Stimulated activated CD4-positive, alpha-beta T cell treated with anti-CD3 and anti-CD28 coated beads, TNF-alpha, amount 100 ng/mL, for 24 hours (primary cell): ENCODE results near the gene JAM3.
"Not testable (repeated sequence)": the region's sequence is repeated elsewhere in the genome, so short reads cannot be mapped to it uniquely, and the experiment has no call there.

Source experiments
- DNase-seq, 3 experiments: peaks; one replicate each; pipeline ENCODE4 v3.0.0-alpha.2; 2020; ENCODE audit warnings: low read depth in 3 of 3

JAM3 gene

GRCh38 chr11:134062265-134063123 lies 6.4 kb upstream of the JAM3 start:
- DNase-seq, result no peak

DNA sequence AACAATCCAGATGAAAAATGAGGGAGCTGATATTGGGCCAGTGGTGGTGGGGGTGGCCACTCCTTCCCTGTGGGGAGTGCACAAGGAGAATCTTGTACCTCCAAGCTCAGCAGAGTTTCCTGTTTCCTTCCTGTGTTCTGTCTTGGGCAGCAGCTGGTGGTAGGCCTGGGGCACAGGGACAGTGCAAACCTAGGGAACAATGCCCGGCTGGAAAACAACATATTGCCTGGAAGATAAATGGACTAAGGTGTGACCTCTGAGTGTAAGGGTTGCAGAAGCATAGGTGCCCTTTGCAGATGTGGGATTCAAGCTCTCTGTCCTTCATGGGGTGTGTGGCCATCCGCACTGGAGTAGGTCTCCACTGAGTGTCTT lies 5.8 kb upstream of the JAM3 start:
- DNase-seq, result no peak

DNA sequence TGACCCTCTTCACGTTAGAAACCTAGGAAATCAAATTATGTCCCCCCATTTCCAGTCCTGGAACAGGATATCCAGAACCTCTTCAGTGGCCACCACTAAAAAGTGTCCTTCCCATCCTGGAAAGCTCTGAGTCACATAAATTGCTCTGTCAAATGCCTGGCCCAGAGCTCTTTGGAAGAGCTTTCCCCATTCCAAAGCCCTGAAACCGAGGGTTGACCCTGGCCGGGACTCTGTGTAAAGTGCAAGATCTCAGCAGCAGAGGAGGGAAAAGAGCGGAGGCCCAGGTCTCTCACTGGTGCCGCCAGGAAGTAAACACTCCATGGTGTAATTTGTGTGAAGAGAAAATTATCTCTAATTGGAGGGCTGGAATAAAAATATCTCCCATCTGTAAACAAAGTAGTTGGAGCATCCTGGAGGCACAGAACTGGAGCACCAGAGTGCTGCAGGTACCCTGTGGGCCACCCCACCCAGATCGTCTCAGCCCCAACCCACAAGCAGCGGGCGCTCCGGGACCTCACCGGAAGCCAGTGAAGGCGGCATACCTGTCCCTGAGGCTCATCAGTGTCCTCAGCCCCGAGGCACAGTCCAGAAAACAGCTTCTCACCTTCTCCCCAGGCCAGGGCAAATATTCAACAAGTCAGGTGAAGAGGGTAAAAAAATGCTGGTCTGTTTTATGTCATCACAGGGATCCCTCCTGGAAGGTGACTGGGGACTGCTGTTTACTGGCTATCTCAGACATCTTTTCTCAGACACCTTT lies 4.7 kb upstream of the JAM3 start:
- no peak for DNase-seq

- DNase-seq, result no peak
These were observed 3.5 kb upstream of the JAM3 start for GRCh38 chr11:134065381-134065780.

DNA sequence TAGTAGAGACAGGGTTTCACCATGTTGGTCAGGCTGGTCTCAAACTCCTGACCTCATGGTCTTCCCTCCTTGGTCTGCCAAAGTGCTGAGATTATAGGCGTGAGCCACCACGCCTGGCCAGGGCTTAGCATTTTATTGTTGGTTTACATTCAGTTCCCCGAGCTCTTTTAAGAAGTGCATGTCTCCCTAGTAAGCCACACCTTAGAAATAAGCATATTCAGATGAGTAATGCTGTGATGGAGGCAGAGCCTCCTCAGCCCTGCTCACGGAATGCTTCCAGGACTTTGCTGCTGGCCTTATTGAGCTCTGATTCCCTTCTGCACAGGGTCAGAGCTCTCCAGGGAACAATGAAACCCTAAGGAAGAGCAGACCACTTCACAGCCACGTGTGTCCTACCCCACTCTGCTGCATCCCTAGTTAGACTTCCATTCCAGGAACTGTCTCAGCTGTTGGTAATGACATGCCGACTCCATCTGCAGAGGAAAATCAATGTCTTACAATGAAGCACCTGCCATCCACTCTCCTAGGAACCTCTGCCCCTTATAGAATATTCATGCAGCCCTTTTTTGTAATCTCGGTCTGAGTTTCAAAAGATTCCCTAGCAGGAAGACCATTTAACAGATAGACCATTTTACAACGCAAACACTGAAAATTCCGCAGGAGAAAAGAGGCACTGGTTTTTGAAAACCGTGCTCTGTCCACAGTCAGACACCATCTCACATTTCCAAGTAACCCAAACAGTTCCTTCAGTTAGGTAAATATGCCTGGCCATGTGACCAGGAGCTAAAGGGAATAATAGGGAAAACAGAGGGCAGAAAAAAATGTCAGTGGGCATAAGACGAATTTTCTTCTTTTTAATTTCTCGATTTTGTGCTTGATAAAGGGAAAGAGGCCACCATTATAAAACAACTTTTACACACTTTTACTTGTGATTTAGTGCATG lies 1.7 kb upstream of the JAM3 start:
- no peak for DNase-seq

DNA sequence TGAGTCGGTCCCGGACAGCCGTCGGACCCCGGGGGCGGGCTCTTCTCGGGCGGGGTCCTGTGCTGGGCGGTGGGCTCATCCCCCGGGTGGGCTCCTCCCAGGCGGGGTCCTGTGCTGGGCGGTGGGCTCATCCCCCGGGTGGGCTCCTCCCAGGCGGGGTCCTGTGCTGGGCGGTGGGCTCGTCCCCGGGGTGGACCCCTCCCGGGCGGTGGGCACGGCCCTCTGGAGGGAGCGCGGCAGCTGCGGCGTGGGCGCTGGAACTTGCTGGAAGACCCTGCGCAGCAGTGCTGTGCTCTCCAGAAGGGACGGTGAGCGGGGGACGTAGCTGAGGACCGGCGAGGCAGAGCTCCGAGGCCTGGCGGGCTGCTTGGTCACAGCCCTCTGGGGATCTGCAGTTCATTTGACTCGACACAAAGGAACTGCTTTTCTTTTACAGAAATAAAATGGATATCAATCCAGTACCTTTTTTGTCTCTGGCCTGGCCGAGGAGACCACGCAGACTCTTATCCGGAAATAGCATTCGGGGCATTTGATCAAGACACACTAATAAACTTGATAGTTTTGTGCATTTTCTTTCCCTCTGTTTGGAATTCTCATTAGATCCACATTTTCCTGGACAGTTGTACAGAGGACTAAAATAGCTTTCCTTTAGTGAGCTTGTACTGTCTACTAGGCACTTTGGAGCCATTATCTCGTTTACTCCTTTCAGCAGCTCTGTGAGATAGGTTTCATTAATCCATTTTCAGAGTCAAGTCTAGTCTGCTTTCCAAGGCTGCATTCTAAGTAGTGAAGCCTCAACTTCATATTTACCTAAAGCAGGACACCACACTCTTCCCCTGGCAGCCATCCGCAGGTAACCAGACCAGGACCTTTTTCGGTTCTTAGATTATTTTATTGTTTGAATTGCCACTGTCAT lies 812 bp downstream of the JAM3 start:
- no peak for DNase-seq

DNA sequence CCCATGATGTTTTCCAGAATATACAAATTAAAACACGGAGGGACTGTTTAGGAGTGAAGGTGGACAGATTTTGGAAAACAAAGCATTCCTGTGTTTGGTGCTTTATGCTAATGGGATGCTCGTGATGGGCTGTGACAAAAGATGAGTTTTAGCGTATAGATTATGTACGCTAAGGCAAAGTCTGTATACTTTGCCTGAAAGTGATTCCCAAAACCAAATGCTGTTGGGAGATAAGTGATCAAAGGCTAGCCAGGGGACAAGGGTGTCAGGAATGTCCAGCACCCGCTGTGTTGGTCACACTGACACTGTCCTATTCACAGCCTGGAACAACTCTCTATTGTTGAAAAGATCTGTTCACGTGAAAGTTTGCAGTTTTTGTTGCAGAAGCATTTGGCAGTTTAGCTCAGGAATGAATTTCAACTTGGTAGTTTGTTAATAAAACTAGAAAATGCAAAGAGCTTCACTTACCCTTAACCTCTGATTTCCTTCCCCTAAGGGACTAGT lies 1.5 kb downstream of the JAM3 start:
- no peak for DNase-seq

- DNase-seq, result no peak
These were observed 2.4 kb downstream of the JAM3 start for GRCh38 chr11:134071306-134071705.

- DNase-seq, result no peak
These were observed 3.0 kb downstream of the JAM3 start for GRCh38 chr11:134071766-134072402.

DNA sequence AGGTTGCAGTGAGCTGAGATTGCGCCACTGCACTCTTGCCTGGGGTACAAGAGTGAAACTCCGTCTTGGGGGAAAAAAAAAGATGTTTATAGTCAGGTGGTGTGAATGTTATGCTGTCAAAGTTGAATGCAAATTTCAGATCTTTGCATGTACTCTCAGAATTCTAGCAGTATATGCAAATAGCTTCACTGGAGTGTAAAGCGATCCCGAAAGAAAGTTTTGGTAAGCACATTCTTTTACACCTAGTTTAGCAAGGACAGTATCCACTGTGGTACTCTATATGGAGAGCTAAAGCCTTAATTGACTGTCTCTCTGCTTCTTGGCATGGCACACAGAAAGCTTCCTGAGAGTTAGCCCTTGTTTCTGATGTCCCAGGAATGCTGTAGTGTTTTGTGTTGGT lies 4.0 kb downstream of the JAM3 start:
- no peak for DNase-seq

- DNase-seq, result no peak
These were observed 5.5 kb downstream of the JAM3 start for GRCh38 chr11:134074346-134074745.

DNA sequence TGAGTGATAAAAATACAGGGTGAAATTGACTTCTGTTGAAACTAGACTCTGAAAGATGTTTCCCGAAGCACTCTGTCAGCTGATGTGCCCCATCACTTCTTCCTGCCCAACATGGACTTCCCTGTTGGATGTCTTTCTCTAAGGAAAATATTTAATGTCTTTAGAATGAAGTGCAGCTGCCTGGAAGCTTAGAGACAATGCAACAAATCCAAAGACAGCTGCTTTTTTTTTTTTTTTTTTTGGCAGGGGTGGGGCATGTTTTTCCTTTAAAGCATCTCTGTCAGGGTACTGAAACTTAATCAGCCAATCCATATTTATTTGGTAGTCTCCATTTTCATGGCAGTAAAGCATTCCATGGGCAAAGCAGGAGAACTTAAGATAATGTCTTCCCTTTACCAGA lies 5.9 kb downstream of the JAM3 start:
- no peak for DNase-seq

DNA sequence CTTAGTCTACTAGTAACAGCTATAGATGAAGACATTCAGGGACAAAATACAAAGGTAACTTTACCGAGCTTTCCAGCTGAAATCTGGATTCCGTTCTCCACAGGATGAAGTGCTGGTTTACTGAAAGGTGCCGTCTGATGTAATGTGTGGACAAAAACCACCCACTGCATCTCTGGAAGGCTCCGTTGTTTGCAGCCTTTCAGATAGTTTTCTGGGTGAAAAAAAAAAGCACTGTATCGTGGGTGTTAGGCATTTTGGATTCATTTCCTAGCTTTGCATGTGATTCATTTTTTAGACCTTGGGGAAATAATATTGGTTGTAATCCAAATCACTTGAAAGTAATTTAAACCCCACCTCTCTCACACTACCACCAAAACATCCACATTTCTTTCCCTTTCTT lies 10.4 kb downstream of the JAM3 start:
- no peak for DNase-seq

DNA sequence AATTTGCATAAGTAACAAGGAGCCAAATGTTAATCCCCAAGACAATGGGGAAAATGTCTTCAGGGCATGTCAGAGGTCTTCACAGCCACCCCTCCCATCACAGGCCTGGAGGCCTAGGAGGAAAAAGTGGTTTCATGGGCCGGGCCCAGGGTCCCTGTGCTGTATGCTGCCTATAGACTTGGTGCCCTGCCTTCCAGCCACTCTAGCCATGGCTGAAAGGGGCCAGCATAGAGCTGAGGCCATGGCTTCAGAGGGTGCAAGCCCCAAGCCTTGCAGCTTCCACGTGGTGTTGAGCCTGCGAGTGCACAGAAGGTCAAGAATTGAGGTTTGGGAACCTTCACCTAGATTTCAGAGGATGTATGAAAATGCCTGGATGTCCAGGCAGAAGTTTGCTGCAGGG lies 12.4 kb downstream of the JAM3 start:
- DNase-seq, result not testable (repeated sequence)

DNA sequence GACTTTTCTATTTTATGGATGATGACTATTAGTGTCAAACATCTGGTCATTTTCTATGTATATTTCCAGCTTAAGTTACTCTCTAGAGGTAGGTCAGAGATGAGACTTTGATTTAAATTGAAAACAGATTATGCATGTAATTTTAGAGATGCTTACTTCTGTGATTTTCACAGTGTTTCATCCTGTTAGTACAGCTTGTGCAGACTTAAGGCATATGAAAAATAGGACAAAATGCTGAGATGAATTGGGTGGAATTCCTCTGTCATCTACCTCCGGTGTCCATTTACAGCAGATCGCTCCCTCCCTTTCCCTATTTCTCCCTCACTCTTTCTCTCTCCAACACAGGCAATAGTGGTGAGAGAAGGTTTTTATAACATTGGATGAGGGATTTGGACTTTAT lies 14.1 kb downstream of the JAM3 start:
- DNase-seq, result no peak

DNA sequence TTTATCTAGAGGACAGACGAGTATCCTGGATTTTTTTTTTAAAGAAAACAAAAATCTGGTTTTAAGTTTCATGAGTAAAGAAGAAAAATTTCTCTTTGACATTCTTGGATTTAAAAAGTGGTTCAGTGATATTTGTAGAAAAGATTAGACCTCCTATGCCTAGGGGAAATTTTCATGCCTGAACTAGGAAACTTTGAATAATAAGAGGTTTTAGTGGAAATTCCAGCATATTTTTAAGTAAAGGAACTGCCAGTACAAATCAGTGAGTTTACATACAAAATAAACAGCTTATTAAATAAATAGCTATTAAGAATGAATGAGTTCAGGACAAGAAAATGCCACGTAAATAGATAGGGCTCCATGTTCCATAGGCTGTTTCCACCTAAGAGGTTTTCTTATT lies 17.5 kb downstream of the JAM3 start:
- DNase-seq, result no peak

DNA sequence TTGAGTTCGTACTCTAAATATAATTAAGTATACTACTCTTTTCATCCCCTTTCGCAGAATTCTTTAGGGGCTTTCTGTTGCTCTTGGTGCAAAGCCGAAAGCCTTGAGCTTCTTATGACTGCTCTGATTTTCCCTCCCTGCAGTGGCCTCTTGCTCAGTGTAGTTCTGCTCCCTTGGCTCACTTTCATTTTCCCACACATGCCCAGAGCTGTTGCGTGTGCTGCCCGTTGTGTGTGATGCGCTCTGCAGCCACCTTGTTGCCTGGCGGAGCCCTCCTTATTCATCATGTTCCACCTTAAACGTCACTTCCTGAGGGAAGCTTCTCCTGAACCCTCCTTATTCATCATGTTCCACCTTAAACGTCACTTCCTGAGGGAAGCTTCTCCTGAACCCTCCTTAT lies 23.1 kb downstream of the JAM3 start:
- DNase-seq, result not testable (repeated sequence)

DNA sequence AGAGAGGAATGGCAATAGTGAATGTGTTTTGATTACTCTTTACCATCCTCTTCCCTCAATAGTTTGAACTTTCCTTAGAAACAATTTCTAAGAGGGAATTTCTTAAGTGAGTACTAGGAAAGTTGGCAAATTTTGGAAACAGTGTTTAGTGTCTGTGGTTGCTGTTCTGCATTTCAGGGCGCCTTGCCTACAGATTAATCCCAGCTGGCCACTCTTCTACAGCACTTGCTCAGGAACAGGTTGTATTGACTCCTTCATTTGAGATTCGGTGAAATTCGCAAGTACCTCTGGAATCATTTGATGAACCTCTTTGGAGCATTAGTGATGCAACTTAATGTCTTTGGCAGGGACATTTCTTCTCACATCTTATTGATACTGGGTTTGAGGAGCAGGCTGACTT lies 28.3 kb downstream of the JAM3 start:
- no peak for DNase-seq

DNA sequence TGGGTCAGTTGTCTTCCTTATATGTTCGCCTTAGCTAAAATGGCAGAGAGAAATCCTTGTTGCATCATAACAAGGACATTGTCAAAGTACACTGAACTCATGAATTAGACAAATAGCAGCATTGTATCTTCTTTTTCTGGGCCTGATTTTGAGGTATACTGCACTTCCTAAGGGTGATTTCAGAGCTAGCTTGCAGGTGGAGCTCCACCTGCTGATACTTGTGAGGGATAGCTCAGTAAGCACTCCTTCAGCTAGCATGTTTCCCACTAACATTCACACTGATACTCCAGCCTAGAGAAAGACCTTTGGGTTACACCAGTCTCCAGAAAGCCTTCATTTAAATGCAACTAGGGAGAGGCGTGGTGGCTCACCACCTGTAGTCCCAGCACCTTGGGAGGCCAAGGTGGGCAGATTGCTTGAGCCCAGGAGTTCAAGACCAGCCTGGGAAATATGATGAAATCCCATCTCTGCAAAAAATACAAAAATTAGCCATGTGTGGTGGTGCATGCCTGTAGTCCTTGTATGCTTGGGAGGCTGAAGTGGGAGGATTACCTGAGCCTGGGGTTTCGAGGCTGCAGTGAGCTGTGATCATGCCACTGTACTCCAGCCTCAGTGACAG lies 29.8 kb downstream of the JAM3 start:
- no peak for DNase-seq

- DNase-seq, result no peak
These were observed 31.3 kb downstream of the JAM3 start for GRCh38 chr11:134100171-134100570.
